Measurements from ENCODE around the gene ZNRF4.
A peak's percentile ranks its signal among the peaks of the same experiment; 100 is the strongest.
"Not testable (repeated sequence)": the region's sequence is repeated elsewhere in the genome, so short reads cannot be mapped to it uniquely, and the experiment has no call there.

ZNRF4 gene

DNA sequence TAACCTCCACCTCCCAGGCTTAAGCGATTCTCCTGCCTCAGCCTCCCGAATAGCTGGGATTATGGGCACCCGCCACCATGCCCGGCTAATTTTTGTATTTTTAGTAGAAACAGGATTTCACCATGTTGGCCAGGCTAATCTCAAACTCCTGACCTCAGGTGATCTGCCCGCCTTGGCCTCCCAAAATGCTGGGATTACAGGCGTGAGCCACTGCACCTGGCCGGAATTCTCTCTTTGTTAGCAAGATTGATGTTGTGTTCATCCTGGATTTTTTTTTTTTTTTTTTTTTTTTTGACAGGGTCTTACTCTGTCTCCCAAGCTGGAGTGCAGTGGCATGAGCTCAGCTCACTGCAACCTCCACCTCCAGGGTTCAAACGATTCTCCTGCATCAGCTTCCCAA is 16.5 kb upstream of the ZNRF4 start:
- not testable (repeated sequence) for DNase-seq (ENCODE audit: low read depth, low spot score); H3K4me3 ChIP-seq (ENCODE audit: low read length)

DNA sequence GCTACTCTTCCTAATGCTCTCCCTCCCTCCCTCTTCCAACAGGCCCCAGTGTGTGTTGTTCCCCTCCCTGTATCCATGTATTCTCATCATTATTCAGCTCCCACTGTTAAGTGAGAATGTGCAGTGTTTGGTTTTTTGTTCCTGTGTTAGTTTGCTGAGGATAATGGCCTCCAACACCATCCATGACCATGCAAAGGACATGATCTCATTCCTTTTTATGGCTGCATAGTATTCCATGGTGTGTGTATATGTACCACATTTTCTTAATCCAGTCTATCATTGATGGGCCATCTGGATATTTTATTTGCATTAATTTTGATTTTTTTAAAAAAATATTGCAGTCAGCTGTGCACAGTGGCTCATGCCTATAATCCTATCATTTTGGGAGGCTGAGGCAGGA is 15.8 kb upstream of the ZNRF4 start:
- no peak overlapping the region for H3K4me3 ChIP-seq (ENCODE audit: low read length)
- DNase-seq (ENCODE audit: low read depth, low spot score) = no peak

DNA sequence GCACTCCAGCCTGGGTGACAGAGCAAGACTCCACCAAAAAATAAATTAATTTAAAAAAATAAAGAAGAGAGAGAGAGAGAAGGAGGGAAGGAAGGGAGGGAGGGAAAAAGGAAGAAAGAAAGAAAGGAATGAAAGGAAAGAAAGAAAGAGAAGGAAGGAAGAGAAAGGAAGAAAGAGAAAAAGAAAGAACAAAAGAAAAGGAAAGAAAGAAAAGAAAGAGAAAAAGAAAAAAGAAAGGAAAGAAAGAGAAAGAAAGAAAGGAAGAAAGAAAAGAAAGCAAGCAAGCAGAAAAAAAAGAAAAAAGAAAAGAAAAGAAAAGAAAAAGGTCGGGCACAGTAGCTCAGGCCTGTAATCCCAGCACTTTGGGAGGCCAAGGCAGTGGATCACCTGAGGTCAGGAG is 14.9 kb upstream of the ZNRF4 start:
- no peak for DNase-seq (ENCODE audit: low read depth, low spot score)
- no peak overlapping the region for H3K4me3 ChIP-seq (ENCODE audit: low read length)

DNA sequence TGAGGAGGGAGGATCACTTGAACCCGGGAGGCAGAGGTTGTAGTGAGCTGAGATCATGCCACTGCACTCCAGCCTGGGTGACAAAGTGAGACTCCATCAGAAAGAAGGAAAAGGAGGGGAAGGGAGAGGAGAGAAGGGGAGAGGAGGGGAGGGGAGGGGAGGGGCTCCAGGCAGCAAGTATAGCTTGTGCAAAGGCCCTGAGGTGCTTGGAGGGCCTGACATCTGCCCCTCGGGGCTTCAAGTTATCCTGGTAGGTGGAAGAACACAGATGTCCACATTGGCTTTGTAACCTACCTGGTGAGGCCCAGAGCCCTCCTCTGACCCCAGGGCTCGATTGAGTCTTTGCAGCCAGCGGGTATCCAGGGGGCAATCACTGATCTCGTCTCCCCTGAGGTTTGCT is 11.5 kb upstream of the ZNRF4 start:
- H3K4me3 ChIP-seq (ENCODE audit: low read length) = no peak overlapping the region
- DNase-seq (ENCODE audit: low read depth, low spot score) = no peak

DNA sequence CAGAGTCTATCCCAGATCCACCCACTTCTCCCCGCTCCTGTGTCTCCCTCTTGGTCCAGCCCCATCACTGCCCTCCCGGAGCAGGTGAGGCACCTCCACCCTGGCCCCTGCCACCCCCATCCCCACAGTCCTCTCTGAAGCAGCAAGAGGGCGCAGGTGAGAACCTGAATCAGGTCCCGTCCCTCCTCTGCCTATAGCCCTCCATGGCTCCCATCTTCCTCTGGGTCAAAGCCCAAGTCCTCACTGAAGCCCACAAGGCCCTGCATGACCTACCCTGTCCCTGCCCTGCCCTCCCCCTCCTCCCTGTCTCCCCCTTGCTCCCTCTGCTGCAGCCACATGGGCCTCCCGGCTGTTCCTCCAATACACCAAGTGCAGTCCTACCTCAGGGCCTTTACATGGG is 10.8 kb upstream of the ZNRF4 start:
- DNase-seq (ENCODE audit: low read depth, low spot score) = no peak
- H3K4me3 ChIP-seq (ENCODE audit: low read length) = no peak overlapping the region

DNA sequence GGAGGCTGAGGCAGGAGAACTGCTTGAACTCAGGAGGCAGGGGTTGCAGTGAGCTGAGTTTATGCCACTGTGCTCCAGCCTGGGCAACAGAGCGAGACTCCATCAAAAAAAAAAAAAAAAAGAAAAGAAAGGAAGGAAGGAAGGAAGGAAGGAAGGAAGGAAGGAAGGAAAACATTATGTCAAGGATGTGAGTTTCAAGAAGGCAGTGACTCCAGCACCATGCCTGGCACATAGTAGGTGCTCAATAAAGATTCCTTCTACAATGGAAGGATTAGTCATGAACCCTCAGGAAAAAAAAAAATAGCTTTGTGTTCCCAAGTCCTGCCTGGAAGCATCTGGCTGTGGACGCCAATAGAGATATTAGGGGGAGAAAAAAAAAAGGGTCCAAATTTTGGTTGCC is 10.1 kb upstream of the ZNRF4 start:
- no peak overlapping the region for H3K4me3 ChIP-seq (ENCODE audit: low read length)
- DNase-seq (ENCODE audit: low read depth, low spot score) = no peak

DNA sequence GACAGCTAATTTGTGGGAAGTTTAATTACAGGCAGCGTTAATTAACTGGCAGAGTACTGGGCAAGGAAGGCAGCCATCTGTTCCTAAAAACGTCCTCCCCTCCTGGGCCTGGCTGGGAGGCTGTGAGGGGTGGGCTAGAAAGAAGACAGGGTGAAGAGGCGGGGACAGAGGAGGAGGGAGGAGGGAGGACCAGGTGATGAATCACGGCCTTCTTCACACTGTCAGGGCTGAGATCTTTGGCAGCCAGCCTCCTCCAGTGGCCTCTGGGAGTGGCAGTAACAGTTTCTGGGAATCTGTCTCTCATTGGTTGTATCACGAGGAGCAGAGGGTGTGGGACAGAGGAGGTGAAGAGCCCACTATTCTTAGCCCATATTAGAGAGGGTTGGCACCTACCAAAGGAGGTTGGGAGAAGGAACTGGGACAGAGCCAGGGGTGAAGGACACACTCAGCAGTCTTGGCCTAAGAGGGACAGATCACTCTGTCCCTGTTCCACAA is 9.6 kb upstream of the ZNRF4 start:
- DNase-seq (ENCODE audit: low read depth, low spot score) = no peak
- H3K4me3 ChIP-seq (ENCODE audit: low read length) = no peak overlapping the region

DNA sequence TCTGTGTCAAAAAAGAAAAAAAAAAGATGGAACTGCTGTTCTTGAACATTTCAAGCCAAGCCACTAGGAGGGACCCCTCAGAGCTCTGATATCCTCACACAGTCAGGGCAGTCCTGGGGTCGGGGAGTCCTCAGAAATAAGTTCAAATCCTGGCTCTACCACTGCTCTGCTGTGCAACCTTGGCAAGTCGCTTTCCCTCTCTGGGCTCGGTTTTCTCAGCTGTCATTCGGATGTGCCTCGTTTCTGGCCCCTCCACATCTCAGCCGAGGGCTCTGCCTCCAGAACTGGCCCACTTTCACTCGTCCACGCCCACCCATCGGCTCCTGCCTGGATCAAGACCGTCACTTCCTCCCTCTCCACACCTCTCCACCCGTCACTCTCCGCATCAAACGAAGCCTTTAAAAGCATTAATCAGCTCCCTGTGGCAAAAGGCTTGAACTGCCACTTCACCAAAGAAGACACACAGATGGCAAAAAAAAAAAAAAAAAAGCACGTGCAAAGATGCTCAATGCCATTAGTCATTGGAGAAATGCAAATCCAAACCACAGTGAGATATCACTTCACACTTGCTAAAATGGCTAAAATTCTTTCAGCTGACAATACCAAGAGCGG is 7.4 kb upstream of the ZNRF4 start:
- H3K4me3 ChIP-seq (ENCODE audit: low read length) = no peak overlapping the region
- DNase-seq (ENCODE audit: low read depth, low spot score) = peak; percentile 18

DNA sequence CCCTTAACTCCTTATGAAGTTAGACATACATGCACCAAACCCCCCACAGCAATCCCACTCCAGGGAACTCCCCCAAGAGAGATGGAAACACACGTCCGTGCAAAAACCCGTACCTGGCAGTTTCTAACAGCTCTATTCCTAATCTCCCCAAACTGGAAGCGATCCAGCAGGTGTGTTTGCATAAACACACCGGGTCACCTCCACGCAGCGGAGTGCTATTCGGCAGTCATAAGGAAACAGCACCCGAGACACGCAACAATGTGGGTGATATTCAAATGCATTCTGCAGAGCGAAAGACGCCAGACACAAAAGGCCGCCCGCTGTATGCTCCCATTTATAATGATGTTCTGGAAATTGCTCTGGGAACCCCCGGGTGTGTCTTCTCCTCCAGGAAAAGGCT is 6.8 kb upstream of the ZNRF4 start:
- no peak overlapping the region for H3K4me3 ChIP-seq (ENCODE audit: low read length)
- DNase-seq (ENCODE audit: low read depth, low spot score) = no peak

DNA sequence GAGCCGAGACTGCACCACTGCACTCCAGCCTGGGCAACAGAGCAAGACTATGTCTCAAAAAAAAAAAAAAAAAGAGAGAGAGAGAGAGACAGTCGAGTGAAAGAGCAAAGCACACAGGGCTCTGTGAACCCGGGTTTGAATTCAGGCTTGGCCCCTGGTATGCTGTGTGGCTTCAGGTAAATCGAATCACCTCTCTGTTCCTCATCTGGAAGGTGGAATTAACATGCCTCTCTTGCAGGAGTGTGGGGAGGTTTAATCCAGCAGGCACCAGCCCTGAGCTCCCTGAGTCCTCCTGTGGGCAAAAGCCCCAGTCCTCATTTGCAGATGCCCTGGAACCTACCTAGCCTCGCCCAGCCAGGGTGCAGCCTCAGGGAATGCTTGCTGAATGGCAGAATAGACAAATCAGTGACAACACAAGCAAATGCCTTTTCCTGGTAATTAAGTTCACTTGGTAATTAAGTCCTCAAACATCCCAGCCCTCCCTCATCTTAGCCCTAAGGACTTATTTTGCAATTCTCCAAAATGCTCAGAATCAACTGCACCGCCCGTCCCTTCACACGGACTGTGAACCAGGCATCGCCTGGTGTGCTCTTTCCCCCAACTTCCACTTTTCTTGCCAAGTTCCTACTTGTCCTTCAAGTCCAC is 4.6 kb upstream of the ZNRF4 start:
- DNase-seq (ENCODE audit: low read depth, low spot score) = no peak

DNA sequence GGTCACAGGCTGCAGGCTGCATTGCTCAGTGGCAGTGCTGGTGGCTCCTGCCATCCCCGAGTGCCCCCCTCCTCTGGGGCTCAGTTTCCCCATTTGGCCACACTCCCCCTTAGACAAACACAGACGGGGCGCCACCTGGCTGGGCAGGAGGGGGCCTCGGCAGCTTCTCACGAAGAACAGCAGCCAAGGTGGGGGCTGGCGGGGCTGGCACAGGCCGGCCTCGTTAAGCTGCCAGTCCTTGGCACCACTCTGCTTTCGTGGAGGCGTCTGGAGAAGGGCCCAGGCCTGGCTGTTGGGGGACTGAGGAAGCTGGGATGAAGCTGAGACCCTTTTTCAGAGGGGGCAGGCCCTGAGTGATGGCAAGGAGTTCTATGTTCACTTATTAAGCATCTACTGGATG is 3.7 kb upstream of the ZNRF4 start:
- no peak for DNase-seq (ENCODE audit: low read depth, low spot score)
- H3K4me3 ChIP-seq (ENCODE audit: low read length) = no peak overlapping the region

More for the DNA sequence above, 4.6 kb upstream of the ZNRF4 start:
- no peak overlapping the region for H3K4me3 ChIP-seq (ENCODE audit: low read length)

DNA sequence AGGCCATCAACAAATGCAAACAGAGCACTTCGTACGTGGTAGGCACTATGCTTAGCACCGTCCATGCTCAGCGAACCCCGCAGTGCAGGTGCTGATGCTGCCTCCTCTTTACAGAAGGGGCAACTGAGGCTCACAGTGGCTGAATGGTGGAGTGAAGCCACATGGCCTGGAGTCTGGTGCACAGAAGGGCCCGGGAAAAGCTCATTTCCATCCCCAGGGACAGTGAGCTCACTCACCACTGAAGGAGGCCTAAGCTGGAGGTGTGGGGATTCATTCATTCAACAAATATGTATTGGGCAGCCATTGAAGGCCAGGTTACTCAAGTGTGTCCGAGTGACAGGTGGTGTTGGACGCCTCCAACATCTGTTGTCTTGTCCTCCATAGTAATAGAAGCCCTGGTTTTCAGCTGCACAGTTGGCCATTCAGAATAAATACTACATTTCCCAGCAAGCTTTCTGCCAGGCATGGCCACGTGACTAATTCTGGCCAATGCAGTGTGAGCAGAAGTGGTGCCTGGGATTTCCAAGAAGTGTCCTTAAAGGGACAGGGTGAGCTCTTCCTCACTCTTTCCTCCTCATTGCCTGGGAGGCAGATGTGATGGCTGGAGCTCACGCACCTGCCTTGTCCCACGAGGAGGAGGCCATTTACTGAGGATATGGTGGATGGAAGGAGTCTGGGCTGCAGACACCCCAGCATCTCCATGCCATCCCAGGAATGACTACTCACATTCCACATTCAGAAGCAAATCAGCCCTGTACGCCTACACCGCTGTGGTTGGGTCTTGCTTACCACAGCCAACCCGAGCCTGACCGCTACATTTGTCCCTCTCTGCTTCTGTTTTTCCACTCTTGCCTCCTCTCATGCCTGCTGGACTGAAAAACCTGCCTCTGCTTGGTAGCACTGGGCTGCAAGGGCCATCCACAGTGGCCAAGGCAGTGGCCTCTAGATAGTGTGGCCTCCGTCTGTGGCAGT is 2.3 kb upstream of the ZNRF4 start:
- peak; percentile 30 for DNase-seq (ENCODE audit: low read depth, low spot score)
- H3K4me3 ChIP-seq (ENCODE audit: low read length) = no peak overlapping the region

DNA sequence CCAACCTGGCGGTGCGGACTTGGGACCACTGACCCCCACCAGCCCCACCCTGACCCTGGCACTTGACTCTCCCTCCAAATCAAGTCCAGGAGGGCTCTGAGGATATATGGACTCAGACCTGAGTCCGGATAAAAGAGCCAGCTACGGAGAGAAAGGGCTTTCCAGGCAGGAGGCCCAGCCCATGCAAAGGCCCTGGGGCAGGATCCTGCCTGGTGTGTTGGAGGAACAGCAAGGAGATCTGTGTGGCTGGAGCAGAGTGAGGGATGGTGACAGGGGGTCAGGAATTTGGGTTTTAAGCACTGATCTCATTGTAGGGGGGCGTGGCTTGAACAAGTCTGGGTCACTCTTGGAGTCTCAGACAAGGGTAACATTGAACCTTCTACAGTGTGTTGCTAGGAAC is 474 bp upstream of the ZNRF4 start:
- no peak overlapping the region for H3K4me3 ChIP-seq (ENCODE audit: low read length)
- DNase-seq (ENCODE audit: low read depth, low spot score) = no peak

DNA sequence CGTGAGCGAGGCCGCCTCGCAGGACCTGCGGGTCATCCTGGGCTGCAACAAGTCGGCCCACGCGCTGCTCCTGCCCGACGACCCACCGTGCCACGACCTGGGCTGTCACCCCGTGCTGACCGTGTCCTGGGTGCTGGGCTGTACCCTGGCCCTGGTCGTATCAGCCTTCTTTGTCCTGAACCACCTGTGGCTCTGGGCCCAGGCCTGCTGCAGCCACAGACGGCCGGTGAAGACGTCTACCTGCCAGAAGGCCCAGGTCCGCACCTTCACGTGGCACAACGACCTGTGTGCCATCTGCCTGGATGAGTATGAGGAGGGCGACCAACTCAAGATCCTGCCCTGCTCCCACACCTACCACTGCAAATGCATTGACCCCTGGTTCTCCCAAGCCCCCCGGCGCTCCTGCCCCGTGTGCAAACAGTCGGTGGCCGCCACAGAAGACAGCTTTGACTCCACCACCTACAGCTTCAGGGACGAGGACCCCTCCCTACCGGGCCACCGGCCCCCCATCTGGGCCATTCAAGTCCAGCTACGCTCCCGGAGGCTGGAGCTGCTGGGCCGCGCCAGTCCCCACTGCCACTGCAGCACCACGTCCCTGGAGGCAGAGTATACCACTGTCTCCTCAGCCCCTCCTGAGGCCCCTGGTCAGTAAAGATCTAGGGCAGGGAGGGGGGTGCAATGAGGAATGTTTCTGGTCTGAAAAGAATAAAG is 1.1 kb downstream of the ZNRF4 start:
- DNase-seq (ENCODE audit: low read depth, low spot score) = no peak
- no peak overlapping the region for H3K4me3 ChIP-seq (ENCODE audit: low read length)

DNA sequence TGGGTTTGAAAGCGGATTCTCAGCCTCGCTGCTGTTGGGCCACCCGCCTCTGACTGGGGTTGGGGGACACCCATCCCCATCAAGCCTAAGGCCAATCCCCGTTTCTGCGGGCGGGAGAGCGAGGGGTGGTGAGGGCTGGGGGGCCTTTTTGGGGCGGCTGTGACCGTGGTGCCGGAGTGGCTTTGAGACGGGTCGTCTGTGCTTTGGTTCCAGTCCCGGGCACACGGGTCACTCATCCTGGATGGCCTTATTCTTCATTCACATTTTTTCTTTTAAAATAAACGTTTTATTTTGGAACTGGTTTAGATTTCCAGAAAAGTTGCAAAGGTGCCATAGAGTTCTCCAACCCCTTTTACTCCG is 1.6 kb downstream of the ZNRF4 start:
- H3K4me3 ChIP-seq (ENCODE audit: low read length) = no peak overlapping the region
- no peak for DNase-seq (ENCODE audit: low read depth, low spot score)

DNA sequence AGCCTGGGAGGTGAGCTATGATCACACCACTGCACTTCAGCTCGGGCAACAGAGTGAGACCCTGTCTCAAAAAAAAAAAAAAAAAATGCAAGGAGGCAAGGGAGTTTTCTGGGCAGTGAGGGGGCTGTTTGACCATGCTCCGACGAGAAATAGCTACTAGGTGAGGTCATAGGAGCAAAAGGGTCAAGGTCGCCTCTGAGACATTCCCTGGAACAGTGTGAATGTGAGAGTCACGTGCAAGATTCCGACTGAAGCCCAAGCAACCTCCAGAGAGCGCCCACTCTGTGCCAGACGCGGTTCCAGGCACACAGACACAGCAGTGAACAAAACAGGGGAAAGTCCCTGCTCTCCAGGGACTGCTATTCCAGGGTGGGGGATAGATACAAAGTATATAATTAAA is 2.5 kb downstream of the ZNRF4 start:
- no peak for DNase-seq (ENCODE audit: low read depth, low spot score)
- no peak overlapping the region for H3K4me3 ChIP-seq (ENCODE audit: low read length)

DNA sequence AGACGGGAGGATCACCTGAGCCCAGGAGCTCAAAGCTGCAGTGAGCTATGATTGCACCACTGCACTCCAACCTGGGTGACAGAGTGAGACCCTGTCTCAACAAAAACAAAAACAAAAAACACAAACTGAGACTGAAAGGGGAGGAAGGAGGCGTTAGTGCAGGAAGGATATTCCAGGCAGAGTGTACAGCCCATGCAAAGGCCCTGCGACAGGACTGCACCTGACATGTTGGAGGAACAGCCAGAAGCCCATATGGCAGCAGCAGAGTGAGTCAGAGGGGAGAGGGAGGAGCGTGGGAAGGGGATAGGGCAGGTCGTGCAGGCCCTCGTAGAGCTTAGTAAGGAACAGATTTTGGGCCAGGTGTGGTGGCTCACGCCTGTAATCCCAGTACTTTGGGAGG is 3.2 kb downstream of the ZNRF4 start:
- no peak for DNase-seq (ENCODE audit: low read depth, low spot score)
- no peak overlapping the region for H3K4me3 ChIP-seq (ENCODE audit: low read length)

DNA sequence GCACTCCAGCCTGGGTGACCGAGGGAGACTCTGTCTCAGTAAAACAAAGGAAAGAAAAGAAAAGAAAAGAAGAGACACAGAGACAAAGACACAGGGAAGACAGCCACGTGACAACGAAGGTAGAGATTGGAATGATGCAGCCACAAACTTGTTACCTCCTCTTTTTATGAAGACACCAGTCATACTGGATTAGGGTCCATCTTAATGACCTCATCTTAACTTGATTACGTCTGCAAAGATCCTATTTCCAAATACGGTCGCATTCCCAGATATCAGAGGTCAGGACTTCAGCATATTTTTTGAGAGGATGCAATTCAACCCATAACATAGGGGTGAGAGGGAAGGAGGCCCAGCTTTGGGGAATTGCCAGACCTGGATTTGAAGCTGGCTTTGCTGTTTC is 4.1 kb downstream of the ZNRF4 start:
- no peak overlapping the region for H3K4me3 ChIP-seq (ENCODE audit: low read length)
- DNase-seq (ENCODE audit: low read depth, low spot score) = no peak

DNA sequence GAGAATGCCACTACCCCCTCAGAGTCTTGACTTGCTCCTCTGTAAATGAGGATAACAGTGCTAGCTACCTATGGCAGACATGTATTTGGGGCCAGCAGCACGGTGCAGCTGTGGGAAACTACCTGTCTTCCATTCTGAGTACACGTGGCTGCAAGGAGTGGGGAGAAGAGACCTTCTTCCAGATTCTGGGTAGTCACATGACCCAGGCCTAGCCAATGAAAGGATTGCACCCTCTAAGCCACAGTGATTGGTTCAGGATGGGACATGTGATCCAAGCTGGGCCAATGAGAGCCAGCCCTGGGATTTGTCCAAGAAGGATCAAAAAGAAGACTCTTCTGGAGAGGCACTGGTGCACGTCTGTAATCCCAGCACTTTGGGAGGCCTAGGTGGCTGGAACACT is 5.5 kb downstream of the ZNRF4 start:
- peak; percentile 8 for DNase-seq (ENCODE audit: low read depth, low spot score)
- no peak overlapping the region for H3K4me3 ChIP-seq (ENCODE audit: low read length)

DNA sequence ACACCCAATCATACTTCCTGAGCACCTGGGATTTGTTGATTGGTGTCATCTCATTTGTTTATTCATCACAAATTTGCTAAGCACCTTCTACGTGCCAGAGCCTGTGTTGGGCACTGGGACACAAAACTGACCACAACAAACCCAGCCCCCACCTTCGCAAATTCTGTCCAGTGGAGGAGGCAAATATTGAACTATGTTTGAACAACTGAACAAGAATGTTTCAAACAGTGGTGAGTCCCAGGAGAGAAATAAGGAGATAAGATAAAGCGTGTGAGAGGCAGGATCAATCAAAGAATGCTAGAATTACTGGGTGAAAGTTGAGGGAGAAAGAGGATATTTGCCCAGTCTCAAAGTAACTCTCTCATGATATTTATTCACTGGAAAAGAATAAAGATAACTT is 8.7 kb downstream of the ZNRF4 start:
- no peak for DNase-seq (ENCODE audit: low read depth, low spot score)
- H3K4me3 ChIP-seq (ENCODE audit: low read length) = no peak overlapping the region

Data from Jurkat, Clone E6-1 (cell line).